Measurements from ENCODE around the gene LRRC4B.

DNA sequence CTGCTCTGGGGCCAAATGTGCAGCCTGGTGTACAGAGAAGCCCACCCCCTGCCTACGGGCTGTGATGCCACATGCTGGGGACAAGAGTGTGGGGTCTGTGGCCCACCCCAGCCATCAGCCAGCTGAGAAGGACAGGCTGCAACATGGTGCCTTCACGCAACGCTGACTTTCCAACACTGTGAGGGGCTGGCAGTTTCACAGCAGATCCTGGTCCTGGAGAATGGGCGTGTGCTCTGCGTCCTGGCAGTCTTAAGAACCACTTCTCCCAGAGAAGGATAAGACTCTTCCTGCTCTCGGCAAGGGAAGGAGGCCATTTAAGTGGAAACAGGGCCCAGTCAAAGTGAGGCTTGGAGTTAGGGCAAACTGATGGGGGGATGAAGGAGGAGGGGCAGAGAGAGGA is 4.6 kb downstream of the LRRC4B start:
- TF ChIP-seq CREB1 (IDR thresholded peaks at IDR 0.05; ENCODE audit: low read depth) (no peak), CEBPB (IDR thresholded peaks at IDR 0.05) (no peak), TAF1 (IDR thresholded peaks at IDR 0.05; ENCODE audit: low read depth) (no peak), TEAD4 (IDR thresholded peaks at IDR 0.05) (no peak), RAD21 (IDR thresholded peaks at IDR 0.05; ENCODE audit: low read depth) (no peak), FOXM1 (IDR thresholded peaks at IDR 0.05; ENCODE audit: borderline replicate concordance, low read depth) (no peak), MAX (IDR thresholded peaks at IDR 0.05) (no peak), YY1 (IDR thresholded peaks at IDR 0.05; ENCODE audit: low read depth) (no peak), EP300 (IDR thresholded peaks at IDR 0.05; ENCODE audit: borderline replicate concordance) (no peak), USF1 (IDR thresholded peaks at IDR 0.05) (no peak), ZBTB7A (IDR thresholded peaks at IDR 0.05; ENCODE audit: low read depth) (no peak), NFIC (IDR thresholded peaks at IDR 0.05) (no peak)
- TF ChIP-seq, protein P1, sequence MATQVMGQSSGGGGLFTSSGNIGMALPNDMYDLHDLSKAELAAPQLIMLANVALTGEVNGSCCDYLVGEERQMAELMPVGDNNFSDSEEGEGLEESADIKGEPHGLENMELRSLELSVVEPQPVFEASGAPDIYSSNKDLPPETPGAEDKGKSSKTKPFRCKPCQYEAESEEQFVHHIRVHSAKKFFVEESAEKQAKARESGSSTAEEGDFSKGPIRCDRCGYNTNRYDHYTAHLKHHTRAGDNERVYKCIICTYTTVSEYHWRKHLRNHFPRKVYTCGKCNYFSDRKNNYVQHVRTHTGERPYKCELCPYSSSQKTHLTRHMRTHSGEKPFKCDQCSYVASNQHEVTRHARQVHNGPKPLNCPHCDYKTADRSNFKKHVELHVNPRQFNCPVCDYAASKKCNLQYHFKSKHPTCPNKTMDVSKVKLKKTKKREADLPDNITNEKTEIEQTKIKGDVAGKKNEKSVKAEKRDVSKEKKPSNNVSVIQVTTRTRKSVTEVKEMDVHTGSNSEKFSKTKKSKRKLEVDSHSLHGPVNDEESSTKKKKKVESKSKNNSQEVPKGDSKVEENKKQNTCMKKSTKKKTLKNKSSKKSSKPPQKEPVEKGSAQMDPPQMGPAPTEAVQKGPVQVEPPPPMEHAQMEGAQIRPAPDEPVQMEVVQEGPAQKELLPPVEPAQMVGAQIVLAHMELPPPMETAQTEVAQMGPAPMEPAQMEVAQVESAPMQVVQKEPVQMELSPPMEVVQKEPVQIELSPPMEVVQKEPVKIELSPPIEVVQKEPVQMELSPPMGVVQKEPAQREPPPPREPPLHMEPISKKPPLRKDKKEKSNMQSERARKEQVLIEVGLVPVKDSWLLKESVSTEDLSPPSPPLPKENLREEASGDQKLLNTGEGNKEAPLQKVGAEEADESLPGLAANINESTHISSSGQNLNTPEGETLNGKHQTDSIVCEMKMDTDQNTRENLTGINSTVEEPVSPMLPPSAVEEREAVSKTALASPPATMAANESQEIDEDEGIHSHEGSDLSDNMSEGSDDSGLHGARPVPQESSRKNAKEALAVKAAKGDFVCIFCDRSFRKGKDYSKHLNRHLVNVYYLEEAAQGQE (IDR thresholded peaks at IDR 0.05; ENCODE audit: low read depth), result no peak
